ENCODE measurements around the gene OR52J3. TPM values are rescaled to one million over a fixed set of nuclear protein-coding genes. Genes with fewer than 3 reads are reported as not detected.
"Not testable (repeated sequence)": the region's sequence is repeated elsewhere in the genome, so short reads cannot be mapped to it uniquely, and the experiment has no call there.

OR52J3 gene
- not detected in 2 replicates for total RNA-seq (2014; rRNA removed)
- not detected for polyA plus RNA-seq (2012)

DNA sequence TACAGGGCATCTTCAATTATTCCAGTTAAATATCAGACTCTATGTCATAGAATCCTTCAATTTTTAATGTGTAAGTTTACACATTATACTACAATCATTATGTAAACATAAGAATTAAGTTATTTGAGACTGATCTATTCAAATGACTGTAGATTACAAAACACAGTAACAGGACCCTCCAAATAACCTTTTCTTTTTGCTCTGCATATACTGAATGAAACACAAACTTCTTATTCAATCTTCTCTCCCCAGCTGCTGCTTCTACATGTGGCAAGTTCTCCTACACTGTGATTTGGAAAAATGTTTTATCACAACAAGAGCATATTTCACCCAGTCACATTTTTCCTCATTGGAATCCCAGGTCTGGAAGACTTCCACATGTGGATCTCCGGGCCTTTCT lies at the start of gene OR52J3:
OR52J3 (plus strand) TSS at position 301 of the 400 bp plus-strand sequence; CDS start at position 301, 0 bp downstream.
- DNase-seq (ENCODE audit: low read depth): no peak

- peak; percentile 60 for DNase-seq (ENCODE audit: low read depth)
These were observed 41.7 kb upstream of the OR52J3 start for GRCh38 chr11:5004424-5005274.

DNA sequence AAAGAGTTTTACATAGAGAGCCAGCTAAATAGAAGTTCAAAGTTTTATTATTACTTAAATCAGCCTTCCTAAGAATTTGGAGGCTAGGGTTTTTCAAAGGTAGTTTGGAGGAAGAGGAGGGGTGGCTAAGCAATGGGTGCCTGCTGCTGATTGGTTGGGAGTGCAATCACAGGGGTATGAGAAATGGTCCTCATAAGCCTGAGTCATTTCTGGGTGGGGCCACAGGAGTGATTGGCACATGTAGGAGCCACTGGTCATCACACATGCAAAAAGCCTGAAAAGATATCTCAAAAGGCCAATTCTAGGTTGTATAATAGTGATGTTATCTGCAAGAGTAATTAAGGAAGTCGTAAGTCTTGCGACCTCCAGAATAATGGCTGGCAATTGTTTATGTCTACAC lies 38.8 kb upstream of the OR52J3 start:
- DNase-seq (ENCODE audit: low read depth): peak; percentile 1

GRCh38 chr11:5011254-5011653 lies 35.1 kb upstream of the OR52J3 start:
- DNase-seq (ENCODE audit: low read depth): no peak

GRCh38 chr11:5013012-5013411 lies 33.3 kb upstream of the OR52J3 start:
- no peak for DNase-seq (ENCODE audit: low read depth)

DNA sequence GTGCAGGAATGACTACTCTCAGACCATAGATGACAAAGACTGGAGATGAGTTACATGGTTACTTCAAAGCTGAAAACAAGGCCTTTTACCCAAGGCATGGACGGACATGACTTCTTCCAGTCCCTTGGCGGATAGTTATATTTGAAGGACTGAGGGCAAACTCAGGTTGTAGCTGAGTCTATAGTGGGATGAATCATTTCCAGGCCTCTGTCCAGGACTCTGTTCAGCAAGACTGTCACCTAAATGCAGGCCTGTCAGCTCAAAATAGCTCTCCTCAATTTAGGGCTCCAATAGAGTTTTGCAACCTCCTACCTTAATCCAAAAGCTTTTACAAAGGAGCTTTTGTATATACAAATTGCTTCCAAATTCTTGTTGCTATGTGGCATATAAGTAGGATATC lies 24.3 kb upstream of the OR52J3 start:
- DNase-seq (ENCODE audit: low read depth): no peak

- peak; percentile 9 for DNase-seq (ENCODE audit: low read depth)
These were observed 9.7 kb upstream of the OR52J3 start for GRCh38 chr11:5036669-5037068.

DNA sequence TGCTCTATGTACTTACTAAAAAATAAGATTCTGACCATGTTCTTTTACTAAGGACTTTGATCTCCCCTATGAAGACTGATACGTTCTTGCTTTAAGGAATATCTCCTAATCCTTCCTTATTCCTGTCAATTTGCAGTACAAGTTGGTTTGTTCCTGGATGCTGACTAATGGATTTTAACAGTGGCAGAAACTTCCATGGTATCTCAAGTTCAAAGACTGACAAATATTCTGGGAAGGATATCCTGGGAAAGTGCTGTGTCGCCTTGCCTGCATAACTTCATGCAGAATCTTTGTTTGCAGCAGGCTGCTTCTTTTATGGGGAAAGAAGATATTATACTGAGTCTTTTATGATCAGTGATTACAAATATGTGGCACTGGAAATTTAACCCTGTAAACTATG lies 8.4 kb upstream of the OR52J3 start:
- no peak for DNase-seq (ENCODE audit: low read depth)

DNA sequence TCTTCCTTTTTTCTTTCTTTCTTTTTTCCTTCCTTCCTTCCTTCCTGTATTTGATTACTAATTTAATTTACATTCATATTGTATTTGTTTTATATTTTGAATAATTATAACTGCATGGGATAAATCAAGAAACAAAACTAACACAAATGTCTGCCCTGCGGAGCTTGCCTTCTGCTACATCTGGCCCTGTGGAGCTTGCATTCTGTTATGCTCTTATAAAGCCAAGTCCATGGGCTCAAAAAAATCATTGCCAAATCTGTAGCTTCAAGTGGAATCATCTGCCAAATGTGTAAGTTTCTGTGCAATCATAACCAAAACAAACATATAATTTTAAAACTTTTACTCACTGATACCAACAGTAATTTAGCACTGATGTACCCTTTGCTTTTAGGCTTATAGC lies 8.0 kb upstream of the OR52J3 start:
- DNase-seq (ENCODE audit: low read depth): no peak

- DNase-seq (ENCODE audit: low read depth): no peak
These were observed 5.5 kb upstream of the OR52J3 start for GRCh38 chr11:5040876-5041275.

DNA sequence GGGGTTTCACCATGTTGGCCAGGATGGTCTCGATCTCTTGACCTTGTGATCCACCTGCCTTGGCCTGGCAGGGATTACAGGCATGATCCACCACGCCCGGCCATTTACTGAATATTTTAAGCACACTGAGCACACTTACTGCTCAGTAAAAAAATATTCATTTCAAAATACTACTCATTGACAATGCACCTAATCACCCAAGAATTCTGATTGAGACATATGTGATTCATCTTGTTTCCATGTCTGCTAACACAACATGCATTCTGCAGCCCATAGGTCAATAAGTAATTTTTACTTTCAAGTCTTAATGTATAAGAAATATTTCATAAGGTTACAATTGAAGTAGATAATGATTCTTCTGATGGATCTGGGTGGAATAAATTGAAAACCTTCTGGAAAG lies 4.2 kb upstream of the OR52J3 start:
- no peak for DNase-seq (ENCODE audit: low read depth)

DNA sequence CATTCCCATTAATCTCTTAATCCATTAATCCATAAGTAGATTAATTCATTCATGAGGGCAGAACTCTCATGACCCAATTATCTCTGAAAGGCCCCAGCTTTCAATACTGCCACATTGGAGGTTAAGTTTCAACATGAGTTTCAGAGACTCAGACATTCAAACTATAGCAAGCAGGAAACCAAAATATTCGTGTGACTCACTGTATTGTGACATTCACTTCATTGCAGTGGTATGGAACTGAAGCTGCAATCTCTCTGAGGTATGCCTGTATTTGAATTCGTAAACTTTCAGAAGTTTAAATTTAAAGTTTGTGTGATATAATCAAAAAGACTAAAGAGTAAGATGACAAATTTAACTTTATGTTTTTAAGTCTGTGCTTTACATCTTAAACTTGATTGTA lies 2.9 kb upstream of the OR52J3 start:
- peak; percentile 3 for DNase-seq (ENCODE audit: low read depth)

DNA sequence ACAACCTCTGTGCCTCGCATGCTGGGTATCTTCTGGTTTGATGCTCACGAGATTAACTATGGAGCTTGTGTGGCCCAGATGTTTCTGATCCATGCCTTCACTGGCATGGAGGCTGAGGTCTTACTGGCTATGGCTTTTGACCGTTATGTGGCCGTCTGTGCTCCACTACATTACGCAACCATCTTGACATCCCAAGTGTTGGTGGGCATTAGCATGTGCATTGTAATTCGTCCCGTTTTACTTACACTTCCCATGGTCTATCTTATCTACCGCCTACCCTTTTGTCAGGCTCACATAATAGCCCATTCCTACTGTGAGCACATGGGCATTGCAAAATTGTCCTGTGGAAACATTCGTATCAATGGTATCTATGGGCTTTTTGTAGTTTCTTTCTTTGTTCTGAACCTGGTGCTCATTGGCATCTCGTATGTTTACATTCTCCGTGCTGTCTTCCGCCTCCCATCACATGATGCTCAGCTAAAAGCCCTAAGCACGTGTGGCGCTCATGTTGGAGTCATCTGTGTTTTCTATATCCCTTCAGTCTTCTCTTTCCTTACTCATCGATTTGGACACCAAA lies 516 bp downstream of the OR52J3 start:
- DNase-seq (ENCODE audit: low read depth): no peak

- not testable (repeated sequence) for DNase-seq (ENCODE audit: low read depth)
These were observed 12.4 kb downstream of the OR52J3 start for GRCh38 chr11:5058679-5059078.

DNA sequence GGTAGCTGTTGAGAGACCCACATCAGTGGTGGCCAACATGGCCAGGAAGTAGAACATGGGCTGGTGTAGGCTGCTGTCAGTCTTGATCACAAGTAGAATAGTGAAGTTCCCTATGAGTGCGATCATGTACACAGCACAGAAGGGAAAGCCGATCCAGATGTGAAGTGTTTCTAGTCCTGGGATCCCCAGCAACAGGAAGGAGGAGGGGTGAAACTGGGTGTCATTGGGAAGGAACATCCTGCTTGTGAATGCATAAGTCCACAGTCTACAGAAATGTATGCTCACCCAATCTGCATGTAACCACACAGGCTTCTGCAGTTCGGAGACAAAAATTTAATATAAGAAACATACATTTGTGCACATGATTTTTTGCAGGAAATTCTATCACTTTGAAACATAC lies 13.1 kb downstream of the OR52J3 start, which contains the start of gene OR52E2:
OR52E2 (minus strand) TSS at position 237 of the 400 bp plus-strand sequence; CDS start at position 237, 0 bp downstream.
- DNase-seq (ENCODE audit: low read depth): no peak

DNA sequence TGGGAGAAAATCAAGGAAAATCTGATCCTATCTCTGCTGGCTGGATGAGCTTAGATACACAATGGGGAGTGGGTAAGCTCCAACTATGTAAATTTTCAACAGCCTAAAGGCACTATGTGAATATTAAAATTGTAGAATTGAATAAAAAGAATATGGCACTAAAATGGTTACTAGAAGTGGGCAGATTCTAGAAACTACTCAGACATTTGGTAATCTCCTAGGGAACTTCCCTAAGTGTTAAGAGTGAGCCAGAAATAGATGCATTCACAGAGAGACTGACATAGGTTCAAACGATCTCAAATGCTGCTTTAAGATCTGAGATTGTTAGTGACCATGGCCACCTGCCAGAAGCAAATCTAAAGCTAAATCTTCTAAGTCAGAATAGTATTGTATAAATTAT lies 18.7 kb downstream of the OR52J3 start:
- DNase-seq (ENCODE audit: low read depth): no peak

DNA sequence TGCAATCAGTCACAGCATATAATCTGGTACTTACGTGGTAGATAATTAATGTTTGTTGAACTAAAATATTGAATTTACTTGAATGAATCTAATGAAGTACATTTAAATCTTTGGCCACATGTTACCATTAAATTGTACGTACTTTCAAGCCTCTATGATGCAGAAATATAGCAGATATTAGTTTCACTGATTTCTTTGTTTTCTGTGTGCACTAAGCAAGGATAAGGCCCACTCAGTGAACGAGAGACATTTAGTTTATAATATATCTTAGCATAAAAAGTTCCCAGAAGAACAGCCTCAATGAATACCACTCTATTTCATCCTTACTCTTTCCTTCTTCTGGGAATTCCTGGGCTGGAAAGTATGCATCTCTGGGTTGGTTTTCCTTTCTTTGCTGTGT lies 22.9 kb downstream of the OR52J3 start, which contains the start of gene OR52E1:
OR52E1 (plus strand) TSS at position 301 of the 400 bp plus-strand sequence.
- no peak for DNase-seq (ENCODE audit: low read depth)

GRCh38 chr11:5071799-5072198 lies 25.5 kb downstream of the OR52J3 start:
- no peak for DNase-seq (ENCODE audit: low read depth)

- DNase-seq (ENCODE audit: low read depth): no peak
These were observed 35.1 kb downstream of the OR52J3 start for GRCh38 chr11:5081405-5081804.

GRCh38 chr11:5083602-5084001 lies 37.3 kb downstream of the OR52J3 start:
- no peak for DNase-seq (ENCODE audit: low read depth)

GRCh38 chr11:5088556-5088955 lies 42.2 kb downstream of the OR52J3 start:
- DNase-seq (ENCODE audit: low read depth): no peak

DNA sequence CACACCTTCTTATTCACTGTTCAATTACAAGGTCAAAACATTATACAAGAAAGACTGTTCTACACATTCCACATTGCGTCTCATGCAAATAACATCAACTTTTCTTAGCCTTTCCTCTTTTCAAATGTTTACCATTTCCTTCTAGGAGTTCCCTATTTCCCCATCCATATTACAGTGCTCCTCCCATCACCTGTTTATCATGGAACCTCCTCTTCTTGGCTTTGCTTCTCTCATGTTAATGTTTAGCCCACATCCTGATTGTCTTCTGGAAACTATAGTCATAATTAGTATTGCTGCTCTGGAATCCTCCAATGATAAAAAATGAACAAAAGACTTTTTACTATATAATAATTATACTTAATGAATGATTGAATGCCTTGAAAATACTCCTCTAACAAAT lies 44.3 kb downstream of the OR52J3 start:
- DNase-seq (ENCODE audit: low read depth): no peak
